Lower lobe of right lung (tissue), 2 donors: Measurements from ENCODE around the gene TNFAIP2. TPM values are rescaled to one million over a fixed set of nuclear protein-coding genes. Genes with fewer than 3 reads are reported as not detected.
A peak's percentile ranks its signal among the peaks of the same experiment; 100 is the strongest.

Source experiments
- ATAC-seq, 2 donors: fragments of 200-7000 bp; cut with Tn5 transposase; one replicate each; pipeline ENCODE4 v1.9.1; 2020 to 2022; ENCODE audit warnings: mild to moderate bottlenecking in 2 of 2, moderate library complexity in 2 of 2
- DNase-seq: peaks from one replicate; pipeline ENCODE4 v3.0.0-alpha.2; 2020
- H3K27ac ChIP-seq: fragments of 200-600 bp; one replicate; pipeline ENCODE4 v1.8.0; 2022
- H3K27me3 ChIP-seq: fragments of 200-600 bp; one replicate; pipeline ENCODE4 v1.8.0; 2022; ENCODE audit warnings: low read depth
- H3K36me3 ChIP-seq: fragments of 200-600 bp; one replicate; pipeline ENCODE4 v1.8.0; 2022; ENCODE audit warnings: mild to moderate bottlenecking
- H3K4me1 ChIP-seq: fragments of 200-600 bp; one replicate; pipeline ENCODE4 v1.8.0; 2022
- H3K4me3 ChIP-seq: fragments of 200-600 bp; one replicate; pipeline ENCODE4 v1.8.0; 2022; ENCODE audit warnings: mild to moderate bottlenecking
- H3K9me3 ChIP-seq: fragments of 200-600 bp; one replicate; pipeline ENCODE4 v1.8.0; 2022
- CTCF ChIP-seq: fragments of 200-600 bp; IDR thresholded peaks from one replicate; pipeline ENCODE4 v1.8.0; 2022; ENCODE audit warnings: antibody characterized with exemption, mild to moderate bottlenecking
- intact Hi-C: fragments of 100-400 bp; cut with DNase I; formaldehyde crosslinking; loops from one replicate; pipeline ENCODE4 v1.11.0; 2022
- total RNA-seq: library from RNA; stranded (reverse); fragmentation: NEBNext Ultra II Directional; extraction: Animal tissue kit (Norgen Biotek cat#: 25700); gene quantifications from one replicate; pipeline ENCODE4 v1.2.1, GENCODE V29; 2021
- donor health status: DM: no; HTN: yes; CAD: no; lungs with severe emphysema.

The TNFAIP2 gene
- total RNA-seq, 1 donor from 2014 or later, result 254 TPM

DNA sequence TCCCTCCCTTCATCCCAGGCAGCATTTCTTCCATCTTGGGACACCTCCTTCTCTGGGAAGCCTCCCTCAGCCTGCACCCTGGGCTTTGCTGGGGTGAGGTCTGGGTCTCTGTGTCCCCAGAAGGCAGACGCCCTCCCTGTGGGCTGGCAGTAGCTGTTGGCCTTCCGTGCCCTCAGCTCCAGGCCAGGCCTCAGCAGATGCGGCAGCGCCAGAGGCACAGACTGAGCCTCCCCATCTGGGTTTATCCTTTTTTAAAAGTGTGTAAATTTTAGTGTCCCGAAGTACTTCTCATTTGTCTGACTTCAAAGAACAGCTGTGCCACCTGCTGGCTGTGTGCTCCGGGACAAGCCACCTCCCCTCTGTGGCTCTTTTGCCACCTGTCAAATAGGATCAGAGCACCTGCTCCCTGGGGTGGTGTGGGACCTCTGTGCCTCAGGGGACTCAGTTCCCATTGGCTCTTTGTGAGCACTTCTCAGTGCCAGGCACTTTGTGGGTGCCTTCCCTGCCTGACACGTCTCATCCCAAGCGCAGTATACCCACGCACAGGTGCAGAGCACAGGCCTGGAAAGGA lies 17.6 kb upstream of the TNFAIP2 start:
- no peak for TF ChIP-seq CTCF
- DNase-seq (no peak), ATAC-seq (no peak)
- Histone ChIP-seq H3K9me3 (no peaks in the 10 kb centered on the region), H3K36me3 (no peaks in the 10 kb centered on the region), H3K4me3 (no peak overlapping the region), H3K27me3 (peaks cover 41% of the 10 kb centered on the region), H3K27ac (no peak overlapping the region), H3K4me1 (peaks cover 39% of the 10 kb centered on the region)
- intact Hi-C loops, result loop anchor here (10.0 kb wide), 1 partner anchor 189 kb away; no protein-coding TSS in a partner anchor

DNA sequence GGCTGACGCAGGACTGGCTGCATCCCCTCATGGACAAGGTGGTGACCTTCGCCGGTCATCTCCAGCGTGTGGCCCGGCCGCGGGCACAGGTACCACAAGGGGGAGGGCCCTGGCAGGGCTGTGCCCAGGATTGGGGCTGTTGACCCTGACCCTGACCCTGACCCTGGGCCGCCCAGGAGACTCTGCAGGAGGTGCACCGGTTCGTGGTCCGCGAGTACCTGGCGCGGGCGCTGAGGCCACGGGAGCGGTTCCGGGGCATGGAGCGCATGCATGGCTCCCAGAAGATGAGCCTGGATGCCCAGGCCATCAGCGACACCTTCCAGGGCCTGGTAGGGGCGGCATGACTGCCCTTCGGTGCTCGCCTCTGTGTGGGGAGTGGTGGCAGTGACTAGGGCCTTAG lies 15.8 kb upstream of the TNFAIP2 start:
- Histone ChIP-seq H3K9me3 (no peaks in the 10 kb centered on the region), H3K36me3 (no peaks in the 10 kb centered on the region), H3K4me3 (no peak overlapping the region), H3K4me1 (peaks cover 49% of the 10 kb centered on the region), H3K27me3 (peaks cover 23% of the 10 kb centered on the region), H3K27ac (no peak overlapping the region)
- intact Hi-C loops, result loop anchor here (10.0 kb wide), 1 partner anchor 187 kb away; no protein-coding TSS in a partner anchor
- ATAC-seq (no peak), DNase-seq (no peak)
- TF ChIP-seq CTCF, result no peak

DNA sequence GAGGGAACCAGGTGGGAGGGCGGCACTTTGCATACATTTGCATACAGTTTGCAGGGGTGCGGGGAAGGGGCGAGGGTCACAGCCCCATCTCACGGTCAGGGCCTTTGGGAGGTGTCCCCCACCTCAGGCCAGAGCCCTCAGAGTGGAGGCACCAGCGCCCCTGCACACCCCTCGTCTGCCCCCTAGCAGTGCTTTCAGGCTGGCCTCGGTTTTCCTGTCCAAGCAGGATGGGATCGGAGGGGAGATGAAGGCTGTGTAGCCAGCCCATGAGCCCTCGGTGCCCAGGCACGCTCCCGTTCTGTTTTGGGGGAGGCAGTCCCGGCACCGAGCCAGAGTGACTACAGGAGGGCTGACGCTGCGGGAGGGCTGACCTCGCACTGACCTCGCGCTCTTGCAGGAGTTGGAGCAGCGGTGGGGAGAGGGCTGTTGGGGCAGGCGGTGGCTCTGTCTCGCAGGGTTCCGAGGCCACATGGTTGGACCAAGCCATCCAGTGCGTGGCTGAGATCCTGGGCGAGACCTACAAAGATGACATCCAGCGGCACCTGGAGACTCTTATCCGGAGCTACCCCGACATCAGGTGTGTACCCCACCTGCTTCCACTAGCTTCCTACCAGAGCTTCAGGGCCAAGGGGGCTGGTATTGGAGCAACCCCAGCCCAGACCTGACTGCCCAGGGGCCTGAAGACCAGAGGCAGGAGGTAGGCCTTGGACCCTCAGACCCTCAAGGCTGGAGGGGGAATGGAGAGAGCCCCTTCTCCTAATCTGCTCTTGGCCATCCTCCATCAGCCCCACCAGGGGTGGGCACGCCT lies 15.1 kb upstream of the TNFAIP2 start:
- TF ChIP-seq CTCF, result no peak
- no peak overlapping the region for H3K4me3 ChIP-seq
- no peak for DNase-seq
- peaks cover 16% of the 10 kb centered on the region for H3K27me3 ChIP-seq
- peaks cover 50% of the 10 kb centered on the region for H3K4me1 ChIP-seq
- H3K36me3 ChIP-seq, result no peaks in the 10 kb centered on the region
- ATAC-seq, result no peak
- H3K27ac ChIP-seq, result peak overlapping the region; percentile 46
- intact Hi-C loops, result loop anchor here (10.0 kb wide), 1 partner anchor 187 kb away; no protein-coding TSS in a partner anchor
- H3K9me3 ChIP-seq, result no peaks in the 10 kb centered on the region

DNA sequence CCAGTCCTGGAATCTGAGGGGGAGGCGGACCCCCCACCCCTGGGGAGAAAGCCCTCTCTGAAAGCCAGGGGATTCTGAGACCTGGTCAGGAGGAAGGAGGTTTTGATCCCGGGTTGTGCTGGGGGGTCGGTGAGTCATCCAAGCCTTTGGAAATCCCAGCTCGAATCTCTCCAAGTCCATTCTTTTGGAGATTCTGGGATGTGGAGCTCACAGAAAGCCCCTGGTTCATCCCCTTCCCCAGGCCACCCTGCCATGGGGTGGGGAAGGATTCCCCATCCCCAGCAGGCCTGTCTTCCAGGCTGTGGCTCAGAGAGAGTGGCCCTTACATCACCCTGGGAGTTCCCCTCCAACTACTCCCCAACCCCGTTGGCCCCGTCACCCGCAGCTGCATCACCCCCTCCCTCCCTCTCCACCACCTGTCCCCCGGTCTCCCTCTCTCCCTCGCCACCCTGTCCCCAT lies 14.5 kb upstream of the TNFAIP2 start:
- no peak for TF ChIP-seq CTCF
- H3K27ac ChIP-seq, result peak overlapping the region; percentile 46
- ATAC-seq, result no peak

GRCh38 chr14:103109535-103110441 lies 13.5 kb upstream of the TNFAIP2 start:
- peak; percentile 15 to 28 for ATAC-seq
- intact Hi-C loops, result loop anchor here (10.0 kb wide), 1 partner anchor 185 kb away; no protein-coding TSS in a partner anchor

More for the DNA sequence above, 14.5 kb upstream of the TNFAIP2 start:
- H3K9me3 ChIP-seq, result no peaks in the 10 kb centered on the region
- no peaks in the 10 kb centered on the region for H3K36me3 ChIP-seq
- peaks cover 46% of the 10 kb centered on the region for H3K4me1 ChIP-seq
- intact Hi-C loops, result loop anchor here (10.0 kb wide), 1 partner anchor 186 kb away; no protein-coding TSS in a partner anchor
- peaks cover 11% of the 10 kb centered on the region for H3K27me3 ChIP-seq
- no peak for DNase-seq
- no peak overlapping the region for H3K4me3 ChIP-seq

More at GRCh38 chr14:103109535-103110441, 13.5 kb upstream of the TNFAIP2 start:
- Histone ChIP-seq H3K27me3 (peaks cover under 1% of the 10 kb centered on the region), H3K4me1 (peaks cover 43% of the 10 kb centered on the region), H3K9me3 (no peaks in the 10 kb centered on the region), H3K36me3 (no peaks in the 10 kb centered on the region), H3K27ac (peak overlapping the region; percentile 68), H3K4me3 (no peak overlapping the region)
- DNase-seq, result no peak
- no peak for TF ChIP-seq CTCF
